K562 treated with DMSO at 1 percent for 24 hours (cell line): Measurements from ENCODE around the gene KRT71. TPM values are rescaled to one million over a fixed set of nuclear protein-coding genes. Genes with fewer than 3 reads are reported as not detected.

Source experiments
- total RNA-seq: library from RNA; unstranded; fragments of 300-600 nt; gene quantifications from 2 replicates; pipeline ENCODE4 v1.2.3, GENCODE V29; 2022; ENCODE audit warnings: low read depth; ENCODE audit not compliant: insufficient read depth

Gene KRT71
- not detected in 2 replicates for total RNA-seq

DNA sequence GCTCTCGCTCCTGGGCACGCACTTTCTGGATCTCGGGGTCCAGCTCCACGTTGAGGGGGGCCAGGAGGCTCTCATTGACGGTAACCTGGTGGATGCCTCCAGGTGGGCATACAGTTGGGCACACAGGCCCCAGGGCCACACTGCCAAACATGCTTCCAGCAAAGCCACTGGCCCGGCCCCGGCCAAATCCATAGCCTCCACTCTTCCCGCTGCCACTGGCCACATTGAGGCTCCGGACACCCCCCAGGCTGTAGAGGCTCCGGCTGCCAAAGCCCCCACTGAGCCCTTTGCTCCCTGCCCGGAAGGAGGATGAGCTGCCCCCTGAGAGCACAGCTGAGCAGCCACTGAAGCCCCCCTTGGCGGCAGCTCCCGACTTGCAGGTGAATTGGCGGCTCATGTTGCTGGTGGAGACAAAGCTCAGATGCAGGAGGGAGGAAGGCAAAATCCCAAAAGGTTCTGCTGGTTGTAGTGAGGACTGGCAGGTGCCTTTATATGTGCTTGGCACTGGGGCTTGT lies at the start of gene KRT71:
TSS of gene KRT71 (minus strand) at position 465 of the 515 bp plus-strand sequence. CDS start at position 397, 68 bp downstream.

DNA sequence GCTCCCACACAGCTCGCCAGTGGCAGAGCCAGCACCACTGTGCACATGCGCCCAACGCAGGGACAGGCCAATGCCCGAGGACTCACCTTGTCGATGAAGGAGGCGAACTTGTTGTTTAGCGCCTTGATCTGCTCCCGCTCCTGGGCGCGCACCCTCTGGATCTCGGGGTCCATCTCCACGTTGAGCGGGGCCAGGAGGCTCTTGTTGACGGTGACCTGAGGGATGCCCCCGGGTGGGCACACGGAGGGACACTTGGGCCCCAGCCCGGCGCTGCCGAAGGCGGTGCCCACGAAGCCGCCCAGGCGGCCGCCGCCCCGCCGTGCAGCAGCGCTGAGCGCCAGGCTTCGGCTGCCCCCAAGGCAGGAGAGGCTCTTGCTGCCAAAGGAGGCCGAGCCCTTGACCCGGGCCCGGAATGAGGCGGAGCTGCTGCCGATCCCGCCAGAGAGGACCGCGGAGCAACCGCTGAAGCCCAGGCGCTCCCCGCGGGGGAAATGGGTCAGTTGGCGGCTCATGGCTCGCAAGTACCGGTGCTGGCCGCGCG lies 48.1 kb upstream of the KRT71 start, which contains the start of gene KRT72:
TSS of gene KRT72 (minus strand) at position 523 of the 541 bp plus-strand sequence. CDS start at position 512, 11 bp downstream.

DNA sequence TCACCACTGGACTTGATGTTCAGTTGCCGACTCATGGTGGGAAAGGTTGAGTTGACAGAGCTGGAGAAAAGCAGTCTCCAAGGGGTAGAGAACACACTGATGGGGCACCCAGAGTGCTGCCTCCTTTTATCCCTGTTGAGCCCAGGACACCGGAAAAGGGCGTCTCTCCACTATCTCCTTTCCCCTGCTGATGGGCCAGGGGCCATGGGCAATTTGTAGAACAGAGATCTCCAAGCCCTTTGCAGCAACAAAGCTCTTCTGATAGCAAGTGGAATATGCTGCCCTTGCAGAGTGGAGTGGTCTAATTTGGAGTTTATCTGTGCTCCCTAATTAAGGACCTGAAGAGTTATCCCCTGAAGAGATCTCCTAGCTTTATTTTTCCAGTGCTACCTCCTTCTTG lies 20.8 kb upstream of the KRT71 start, which contains the start of gene KRT74:
TSS of gene KRT74 (minus strand) at position 101 of the 400 bp plus-strand sequence. CDS start at position 35, 66 bp downstream.

DNA sequence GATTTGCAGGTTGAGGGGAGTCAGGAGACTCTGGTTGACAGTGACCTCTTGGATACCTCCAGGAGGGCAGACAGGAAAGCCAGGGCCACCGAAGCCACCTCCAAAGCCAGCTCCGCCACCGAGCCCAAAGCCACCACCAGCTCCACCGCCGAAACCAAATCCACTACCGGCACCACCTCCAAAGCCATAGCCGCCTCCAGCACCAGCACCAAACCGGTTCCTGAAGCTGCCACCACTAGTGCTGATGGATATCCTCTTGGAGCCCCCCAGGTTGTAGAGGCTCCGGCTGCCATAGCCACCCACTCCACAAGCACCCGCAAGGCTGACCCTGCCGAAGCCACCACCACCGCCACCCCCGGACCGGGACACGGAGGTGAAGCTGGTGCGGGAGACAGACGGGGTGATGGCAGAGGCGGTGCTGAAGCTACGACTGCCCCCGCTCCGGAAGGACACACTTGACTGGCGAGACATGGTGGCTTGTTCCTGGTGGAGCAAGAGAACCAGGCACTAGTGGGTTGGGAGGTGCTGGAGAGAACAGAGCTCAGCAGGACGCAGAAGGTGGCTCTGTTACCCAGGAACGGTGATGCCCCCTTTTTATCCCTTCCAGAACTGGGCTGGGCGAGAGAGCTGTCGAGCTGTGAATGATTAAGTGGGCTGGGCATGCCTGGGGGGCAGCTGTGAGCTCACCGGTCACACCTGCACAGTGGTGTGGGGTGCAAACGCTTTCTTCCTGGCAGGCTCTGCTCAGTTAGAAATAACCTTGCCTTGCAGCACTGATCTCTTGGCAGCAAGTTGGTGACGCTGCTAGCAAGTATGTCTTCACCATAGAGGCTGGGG lies 32.9 kb downstream of the KRT71 start, which contains the start of gene KRT5:
TSS of gene KRT5 (minus strand) at position 569 of the 837 bp plus-strand sequence. CDS start at position 471, 98 bp downstream.

Other genes starting within 250 kb of the KRT71 start
- not detected in 2 replicates for gene KRT83, start 231.7 kb downstream of the KRT71 start, total RNA-seq
- not detected in 2 replicates for gene KRT85, start 185.7 kb downstream of the KRT71 start, total RNA-seq
- not detected in 2 replicates for gene KRT84, start 167.5 kb downstream of the KRT71 start, total RNA-seq
- not detected in 2 replicates for gene KRT82, start 146.8 kb downstream of the KRT71 start, total RNA-seq
- not detected in 2 replicates for gene KRT75, start 118.8 kb downstream of the KRT71 start, total RNA-seq
- gene KRT6B, start 101.0 kb downstream of the KRT71 start, total RNA-seq: not detected in 2 replicates
- gene KRT6C, start 79.3 kb downstream of the KRT71 start, total RNA-seq: not detected in 2 replicates
- gene KRT6A, start 59.9 kb downstream of the KRT71 start, total RNA-seq: not detected in 2 replicates
- not detected in 2 replicates for gene KRT5, start 32.8 kb downstream of the KRT71 start, total RNA-seq
- not detected in 2 replicates for gene KRT74, start 20.7 kb upstream of the KRT71 start, total RNA-seq
- not detected in 2 replicates for gene KRT72, start 48.3 kb upstream of the KRT71 start, total RNA-seq
- gene KRT73, start 65.4 kb upstream of the KRT71 start, total RNA-seq: 0.27 TPM in 1 of 2 replicates, not detected in the other
- gene KRT2, start 99.1 kb upstream of the KRT71 start, total RNA-seq: 0.35 TPM in 1 of 2 replicates, not detected in the other
- gene KRT1, start 127.3 kb upstream of the KRT71 start, total RNA-seq: not detected in 2 replicates
- gene KRT77, start 150.4 kb upstream of the KRT71 start, total RNA-seq: not detected in 2 replicates
- gene KRT76, start 224.2 kb upstream of the KRT71 start, total RNA-seq: not detected in 2 replicates
- gene KRT3, start 243.0 kb upstream of the KRT71 start, total RNA-seq: not detected in 2 replicates